Gastrocnemius medialis (tissue), 4 donors: ENCODE measurements around the gene SLC46A1.

Experiments used
- CTCF ChIP-seq, 5 experiments: fragments of 450-650 bp in 3 of 5; fragments of 200-600 bp in 2 of 5; sonication (generic) in 2 of 5; IDR thresholded peaks in 4 of 5; conservative IDR thresholded peaks in 1 of 5; 1 replicate in 4 of 5; 2 replicates in 1 of 5; pipeline ENCODE4 v1.5.1; 2016 to 2019; ENCODE audit warnings: antibody characterized with exemption in 5 of 5, mild to moderate bottlenecking in 3 of 5, moderate library complexity in 3 of 5
- POLR2A ChIP-seq, 2 donors: fragments of 450-650 bp; IDR thresholded peaks; one replicate each; pipeline ENCODE4 v1.6.1; 2017; ENCODE audit warnings: antibody characterized with exemption in 2 of 2, mild to moderate bottlenecking in 2 of 2, moderate library complexity in 2 of 2

DNA sequence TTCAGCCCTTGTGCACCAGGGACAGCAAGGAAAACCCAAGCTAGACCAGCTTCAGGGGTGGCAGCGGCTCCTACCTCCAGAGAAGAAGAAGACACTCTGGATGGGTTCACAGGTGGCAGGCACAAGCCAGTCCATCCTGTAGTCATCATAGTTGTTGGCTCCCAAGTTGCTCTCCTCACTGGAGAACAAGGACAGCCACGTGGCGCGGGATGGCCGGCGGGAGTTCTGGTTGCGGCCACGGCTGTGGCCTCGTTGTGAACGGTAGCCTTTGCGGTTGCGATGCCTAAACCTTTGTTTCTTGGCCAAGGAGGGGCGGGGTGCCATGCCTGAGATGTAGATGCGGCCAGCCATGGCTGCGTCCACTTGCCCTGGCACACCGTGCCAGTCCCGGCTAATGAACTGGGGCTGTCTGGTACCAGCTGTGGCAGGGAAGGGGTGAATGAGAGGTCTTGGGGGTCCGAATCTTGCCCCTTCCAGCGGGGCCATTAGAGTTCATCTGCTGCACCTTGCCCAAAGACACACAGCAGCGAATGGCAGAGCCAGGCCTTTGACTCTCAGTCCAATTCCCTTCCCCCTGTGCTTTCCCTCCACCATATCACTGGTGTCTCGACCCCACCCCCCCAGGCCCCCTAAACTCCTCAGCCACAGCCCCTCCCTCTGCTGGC, 38.2 kb downstream of the SLC46A1 start:
- TF ChIP-seq CTCF (IDR thresholded peaks at IDR 0.05 in 4 of 5, conservative IDR thresholded peaks at IDR 0.05 in 1 of 5) (no peak), POLR2A (IDR thresholded peaks at IDR 0.05) (no peak)
